ENCODE data around the gene BCL2.
"Not testable (repeated sequence)": the region's sequence is repeated elsewhere in the genome, so short reads cannot be mapped to it uniquely, and the experiment has no call there.

The BCL2 gene

GRCh38 chr18:63197246-63197869 lies 122.2 kb downstream of the BCL2 start:
- H3K9me3 ChIP-seq (replicated peaks in 1 of 11), result peaks cover 0 to 11% (median 0%) of the 10 kb centered on the region in 11 experiments; a peak in 2 of 22 replicates
- H4K20me1 ChIP-seq, result peaks cover 0 to 21% (median 0%) of the 10 kb centered on the region in 11 experiments; a peak in 6 of 22 replicates
- H3K9ac ChIP-seq, result peak overlapping the region in 3 of 11 experiments; percentile 6 to 20 (median 12); a peak in 3 of 22 replicates
- H3K4me3 ChIP-seq, result no peak overlapping the region
- H3K27me3 ChIP-seq, result no peaks in the 10 kb centered on the region
- TF ChIP-seq Cebpa-rat (IDR thresholded peaks at IDR 0.05), result peak in 1 of 11 experiments; percentile 56; a peak in 1 of 22 replicates
- H3K36me3 ChIP-seq, result peaks cover 0 to 32% (median 10%) of the 10 kb centered on the region in 11 experiments; a peak in 10 of 22 replicates
- peak overlapping the region; percentile 42 to 74 (median 65); a peak in 20 of 22 replicates for H3K27ac ChIP-seq
- peak overlapping the region; percentile 15 to 68 (median 56); a peak in 21 of 22 replicates for H3K4me2 ChIP-seq
- H3K4me1 ChIP-seq, result peaks cover 37 to 49% (median 41%) of the 10 kb centered on the region in 10 experiments

- Histone ChIP-seq H3K27ac (no peak overlapping the region), H4K20me1 (peaks cover 0 to 15% (median 0%) of the 10 kb centered on the region in 11 experiments; a peak in 4 of 22 replicates)
These were observed 124.0 kb downstream of the BCL2 start for GRCh38 chr18:63195326-63196159.

GRCh38 chr18:63192885-63193349 lies 126.7 kb downstream of the BCL2 start:
- Histone ChIP-seq H3K27me3 (no peaks in the 10 kb centered on the region), H3K4me2 (peak overlapping the region in 2 of 11 experiments; percentile 24 to 29; a peak in 3 of 22 replicates), H3K9me3 (replicated peaks in 1 of 11) (peaks cover 0 to 8% (median 0%) of the 10 kb centered on the region in 11 experiments; a peak in 4 of 22 replicates), H3K4me3 (no peak overlapping the region), H3K27ac (no peak overlapping the region), H3K9ac (no peak overlapping the region), H3K36me3 (peaks cover 0 to 46% (median 24%) of the 10 kb centered on the region in 11 experiments; a peak in 13 of 22 replicates), H3K4me1 (peaks cover 11 to 31% (median 14%) of the 10 kb centered on the region in 10 experiments), H4K20me1 (peaks cover 0 to 11% (median 0%) of the 10 kb centered on the region in 11 experiments; a peak in 3 of 22 replicates)
- TF ChIP-seq Cebpa-rat (IDR thresholded peaks at IDR 0.05), result no peak

More at GRCh38 chr18:63195326-63196159, 124.0 kb downstream of the BCL2 start:
- Histone ChIP-seq H3K9ac (no peak overlapping the region), H3K4me3 (no peak overlapping the region), H3K27me3 (no peaks in the 10 kb centered on the region), H3K4me1 (peaks cover 34 to 51% (median 39%) of the 10 kb centered on the region in 10 experiments), H3K4me2 (no peak overlapping the region), H3K9me3 (replicated peaks in 1 of 11) (peaks cover 0 to 8% (median 0%) of the 10 kb centered on the region in 11 experiments; a peak in 4 of 22 replicates), H3K36me3 (peaks cover 0 to 39% (median 20%) of the 10 kb centered on the region in 11 experiments; a peak in 13 of 22 replicates)
- TF ChIP-seq Cebpa-rat (IDR thresholded peaks at IDR 0.05), result no peak

GRCh38 chr18:63192126-63192884 lies 127.3 kb downstream of the BCL2 start:
- H3K27ac ChIP-seq, result no peak overlapping the region
- peak overlapping the region in 2 of 11 experiments; percentile 18 to 29; a peak in 3 of 22 replicates for H3K4me2 ChIP-seq
- H4K20me1 ChIP-seq, result peaks cover 0 to 9% (median 0%) of the 10 kb centered on the region in 11 experiments; a peak in 3 of 22 replicates
- peaks cover 9 to 31% (median 14%) of the 10 kb centered on the region in 10 experiments for H3K4me1 ChIP-seq
- TF ChIP-seq Cebpa-rat (IDR thresholded peaks at IDR 0.05), result no peak
- H3K4me3 ChIP-seq, result no peak overlapping the region
- H3K36me3 ChIP-seq, result peaks cover 0 to 46% (median 24%) of the 10 kb centered on the region in 11 experiments; a peak in 13 of 22 replicates
- no peaks in the 10 kb centered on the region for H3K27me3 ChIP-seq
- peaks cover 0 to 8% (median 0%) of the 10 kb centered on the region in 11 experiments; a peak in 4 of 22 replicates for H3K9me3 ChIP-seq (replicated peaks in 1 of 11)
- no peak overlapping the region for H3K9ac ChIP-seq

GRCh38 chr18:63191413-63191812 lies 128.2 kb downstream of the BCL2 start:
- no peaks in the 10 kb centered on the region for H3K27me3 ChIP-seq
- TF ChIP-seq Cebpa-rat (IDR thresholded peaks at IDR 0.05), result no peak
- H3K9me3 ChIP-seq (replicated peaks in 1 of 11), result peaks cover 0 to 8% (median 0%) of the 10 kb centered on the region in 11 experiments; a peak in 4 of 22 replicates
- no peak overlapping the region for H3K4me3 ChIP-seq
- H4K20me1 ChIP-seq, result peaks cover 0 to 7% (median 0%) of the 10 kb centered on the region in 11 experiments; a peak in 3 of 22 replicates
- H3K27ac ChIP-seq, result no peak overlapping the region
- H3K4me1 ChIP-seq, result peaks cover 12 to 33% (median 18%) of the 10 kb centered on the region in 10 experiments
- H3K9ac ChIP-seq, result no peak overlapping the region
- H3K36me3 ChIP-seq, result peaks cover 0 to 47% (median 24%) of the 10 kb centered on the region in 11 experiments; a peak in 13 of 22 replicates
- no peak overlapping the region for H3K4me2 ChIP-seq

- not testable (repeated sequence) for H3K4me3 ChIP-seq; H3K9me3 ChIP-seq (replicated peaks in 1 of 11); H3K27ac ChIP-seq; H3K27me3 ChIP-seq; H3K4me2 ChIP-seq; H4K20me1 ChIP-seq; H3K9ac ChIP-seq
- Histone ChIP-seq H3K4me1 (peaks cover 13 to 34% (median 21%) of the 10 kb centered on the region in 10 experiments), H3K36me3 (peaks cover 0 to 50% (median 24%) of the 10 kb centered on the region in 11 experiments; a peak in 13 of 22 replicates)
These were observed 128.7 kb downstream of the BCL2 start for GRCh38 chr18:63190838-63191237.

- Histone ChIP-seq H4K20me1 (peaks cover 0 to 7% (median 0%) of the 10 kb centered on the region in 11 experiments; a peak in 3 of 22 replicates), H3K27ac (no peak overlapping the region), H3K9me3 (replicated peaks in 1 of 11) (peaks cover 0 to 5% (median 0%) of the 10 kb centered on the region in 11 experiments; a peak in 4 of 22 replicates), H3K4me2 (no peak overlapping the region), H3K4me3 (no peak overlapping the region), H3K4me1 (peaks cover 15 to 38% (median 27%) of the 10 kb centered on the region in 10 experiments), H3K9ac (no peak overlapping the region), H3K27me3 (no peaks in the 10 kb centered on the region), H3K36me3 (peaks cover 0 to 55% (median 25%) of the 10 kb centered on the region in 11 experiments; a peak in 13 of 22 replicates)
- no peak for TF ChIP-seq Cebpa-rat (IDR thresholded peaks at IDR 0.05)
These were observed 129.8 kb downstream of the BCL2 start for GRCh38 chr18:63189817-63190216.

GRCh38 chr18:63189041-63189440 lies 130.5 kb downstream of the BCL2 start:
- peaks cover 0 to 7% (median 0%) of the 10 kb centered on the region in 11 experiments; a peak in 3 of 22 replicates for H4K20me1 ChIP-seq
- no peak overlapping the region for H3K9ac ChIP-seq
- no peak overlapping the region for H3K27ac ChIP-seq
- H3K4me1 ChIP-seq, result peaks cover 23 to 46% (median 34%) of the 10 kb centered on the region in 10 experiments
- no peak overlapping the region for H3K4me3 ChIP-seq
- H3K36me3 ChIP-seq, result peaks cover 0 to 47% (median 22%) of the 10 kb centered on the region in 11 experiments; a peak in 13 of 22 replicates
- no peak for TF ChIP-seq Cebpa-rat (IDR thresholded peaks at IDR 0.05)
- peaks cover 0 to 5% (median 0%) of the 10 kb centered on the region in 11 experiments; a peak in 3 of 22 replicates for H3K9me3 ChIP-seq (replicated peaks in 1 of 11)
- H3K27me3 ChIP-seq, result no peaks in the 10 kb centered on the region
- no peak overlapping the region for H3K4me2 ChIP-seq
